K562 (cell line): ENCODE measurements around the gene KIF26B. TPM values are rescaled to one million over a fixed set of nuclear protein-coding genes. Genes with fewer than 3 reads are reported as not detected.

ENCODE experiments used
- ATAC-seq: fragments of 200-7000 bp; cut with Tn5 transposase; 3 replicates; pipeline ENCODE4 v1.9.1; 2020; ENCODE audit warnings: moderate library complexity
- BruUV-seq: library from RNA; stranded (reverse); fragments of 400-500 nt; replicated peaks from 2 replicates; lab custom pipeline; 2021; lab: Mats Ljungman, UMichigan
- CTCF ChIA-PET: fragments of 300-600 bp; formaldehyde crosslinking; extraction: SDS; loops from one replicate; lab custom pipeline; 2021; ENCODE audit warnings: low intra/inter-chr PET ratio; lab: Yijun Ruan, JAX
- POLR2A ChIA-PET: fragments of 300-600, 350-650 bp; sonication (Branson Sonifier 250); formaldehyde crosslinking; extraction: SDS; loops from one replicate; lab custom pipeline; 2021; ENCODE audit warnings: antibody characterized with exemption, inconsistent platforms; lab: Yijun Ruan, JAX
- DNase-seq, 4 experiments: peaks; one replicate each; pipeline versions ENCODE4 v3.0.0 to v3.0.0-alpha.2; 2011 to 2018; ENCODE audit warnings: low spot score in 3 of 4, mixed read lengths in 3 of 4; ENCODE audit errors: extremely low read depth in 1 of 4
- FAIRE-seq: peaks from 2 replicates; lab custom pipeline; 2011; peaks lifted over from hg19 to GRCh38; lab: Jason Lieb, UNC
- H2AFZ ChIP-seq: 2 replicates; pipeline ENCODE4 v1.6.0; 2011; ENCODE audit warnings: low read depth, low read length, control low read depth, inconsistent platforms
- H3K27ac ChIP-seq: fragments of 200-600 bp; 3 replicates; pipeline ENCODE4 v1.8.0; 2011; ENCODE audit warnings: low read depth, mild to moderate bottlenecking, control low read depth, inconsistent platforms, low read length, moderate library complexity, mixed read lengths; ENCODE audit errors: extremely low read depth
- H3K27me3 ChIP-seq, 2 experiments: fragments of 300-600 bp in 1 of 2; 2 replicates in 1 of 2; 3 replicates in 1 of 2; pipeline versions ENCODE4 v1.6.0 to v1.8.0; 2011; ENCODE audit warnings: inconsistent platforms in 2 of 2, low read length in 2 of 2, mild to moderate bottlenecking in 1 of 2, mixed read lengths in 1 of 2, moderate library complexity in 1 of 2; ENCODE audit not compliant: control insufficient read depth in 2 of 2, insufficient read depth in 2 of 2
- H3K36me3 ChIP-seq: fragments of 300-600 bp; 3 replicates; pipeline ENCODE4 v1.8.0; 2011; ENCODE audit warnings: mild to moderate bottlenecking, low read length, inconsistent platforms; ENCODE audit not compliant: control insufficient read depth, insufficient read depth
- H3K4me1 ChIP-seq, 2 experiments: fragments of 200-600 bp in 1 of 2; replicated peaks in 1 of 2; 2 replicates in 1 of 2; 3 replicates in 1 of 2; pipeline versions ENCODE4 v1.5.1 to v1.8.0; 2011; ENCODE audit warnings: inconsistent platforms in 2 of 2, low read length in 2 of 2, mild to moderate bottlenecking in 1 of 2, mixed read lengths in 1 of 2, moderate library complexity in 1 of 2; ENCODE audit not compliant: control insufficient read depth in 2 of 2, insufficient read depth in 2 of 2
- H3K4me2 ChIP-seq: 2 replicates; pipeline ENCODE4 v1.6.1; 2011; ENCODE audit warnings: low read length, control low read depth, inconsistent platforms, mixed read lengths; ENCODE audit not compliant: insufficient read depth
- H3K4me3 ChIP-seq: fragments of 200-600 bp; sonication (generic), shearing (Covaris generic); 2 replicates; pipeline ENCODE4 v1.5.1; 2016; ENCODE audit warnings: control low read depth, inconsistent platforms
- H3K79me2 ChIP-seq: fragments of 200-600 bp; 3 replicates; pipeline ENCODE4 v1.8.0; 2011; ENCODE audit warnings: low read length, inconsistent platforms; ENCODE audit not compliant: control insufficient read depth, insufficient read depth
- H3K9ac ChIP-seq, 2 experiments: 2 replicates each; pipeline versions ENCODE4 v1.6.0 to v1.6.1; 2011; ENCODE audit warnings: low read depth in 2 of 2, low read length in 2 of 2, control low read depth in 1 of 2, inconsistent platforms in 1 of 2, mild to moderate bottlenecking in 1 of 2, mixed read lengths in 1 of 2; ENCODE audit not compliant: insufficient read depth in 1 of 2
- H3K9me1 ChIP-seq: one replicate; pipeline ENCODE4 v1.6.0; 2011; ENCODE audit warnings: inconsistent platforms, mild to moderate bottlenecking, low read length, moderate library complexity; ENCODE audit not compliant: control insufficient read depth, insufficient read depth
- H3K9me3 ChIP-seq: replicated peaks from 2 replicates; pipeline ENCODE4 v1.5.1; 2011; ENCODE audit warnings: low read depth, low read length, inconsistent platforms; ENCODE audit not compliant: control insufficient read depth, insufficient read depth
- H4K20me1 ChIP-seq: replicated peaks from 2 replicates; pipeline ENCODE4 v1.6.1; 2011; ENCODE audit warnings: low read length, inconsistent platforms, mixed read lengths; ENCODE audit not compliant: control insufficient read depth, insufficient read depth
- CBX5 ChIP-seq: IDR thresholded peaks from 2 replicates; pipeline ENCODE4 v1.6.1; 2014; ENCODE audit warnings: low read depth, borderline replicate concordance
- DIDO1 ChIP-seq: fragments of 450-650 bp; IDR thresholded peaks from 2 replicates; pipeline ENCODE4 v1.6.1; 2016; ENCODE audit warnings: low read depth, missing biosample characterization, missing genetic modification characterization
- EP400 ChIP-seq: fragments of 450-650 bp; IDR thresholded peaks from 2 replicates; pipeline ENCODE4 v1.6.1; 2017; ENCODE audit warnings: antibody characterized with exemption, mild to moderate bottlenecking, moderate library complexity
- MAZ ChIP-seq, 2 experiments: fragments of 450-650 bp in 1 of 2; sonication (generic) in 1 of 2; formaldehyde crosslinking; IDR thresholded peaks in 1 of 2; conservative IDR thresholded peaks in 1 of 2; 2 replicates each; pipeline versions ENCODE4 v1.4.0 to v1.5.0; 2020; ENCODE audit warnings: mild to moderate bottlenecking in 1 of 2, missing genetic modification reagents in 1 of 2
- POLR2AphosphoS5 ChIP-seq: IDR thresholded peaks from 2 replicates; pipeline ENCODE4 v1.6.1; 2011; ENCODE audit warnings: mild to moderate bottlenecking, low read depth, low read length, moderate library complexity; ENCODE audit not compliant: control insufficient read depth, insufficient read depth
- PTRF ChIP-seq: fragments of 450-650 bp; IDR thresholded peaks from 2 replicates; pipeline ENCODE4 v1.6.1; 2016; ENCODE audit warnings: mild to moderate bottlenecking, missing genetic modification characterization, missing compliant biosample characterization
- SAP30 ChIP-seq: fragments of 200-600 bp; sonication (generic); IDR thresholded peaks from 2 replicates; pipeline ENCODE4 v1.6.1; 2012; ENCODE audit warnings: borderline replicate concordance, low read depth, mild to moderate bottlenecking, moderate library complexity, low read length, control low read depth, inconsistent platforms; ENCODE audit not compliant: insufficient read depth, poor library complexity, severe bottlenecking
- TCF3 ChIP-seq: sonication (generic); formaldehyde crosslinking; IDR thresholded peaks from 2 replicates; pipeline ENCODE4 v1.4.0; 2020; ENCODE audit warnings: mild to moderate bottlenecking, missing genetic modification reagents
- TFAM ChIP-seq: fragments of 250-450 bp; sonication (Bioruptor Pico); conservative IDR thresholded peaks from 2 replicates; pipeline ENCODE4 v1.5.0; 2021; ENCODE audit warnings: mild to moderate bottlenecking, moderate library complexity
- THAP7 ChIP-seq: fragments of 250-450 bp; sonication (Bioruptor Pico); IDR thresholded peaks from 2 replicates; pipeline ENCODE4 v1.5.0; 2021
- ZBTB2 ChIP-seq: fragments of 450-650 bp; IDR thresholded peaks from 2 replicates; pipeline ENCODE4 v1.6.1; 2016; ENCODE audit warnings: antibody characterized with exemption
- ZC3H11A ChIP-seq: IDR thresholded peaks from 2 replicates; pipeline ENCODE4 v1.6.1; 2012; ENCODE audit warnings: low read depth, low read length, improper control_type of control experiment
- WGBS: fragments of 100-300 bp; shearing (Covaris generic); methylation state at CpG from one replicate; pipeline ENCODE4 v1.1.6; 2016; ENCODE audit warnings: low coverage, mixed read lengths; ENCODE audit not compliant: insufficient coverage; ENCODE audit errors: missing lambda C conversion rate; 5-methylcytosine and 5-hydroxymethylcytosine counted together
- in situ Hi-C: fragments of 300-500 bp; cut with MboI; formaldehyde crosslinking; loops from 4 replicates; pipeline ENCODE4 v1.15.0; 2018; ENCODE audit warnings: inconsistent platforms, mixed read lengths
- intact Hi-C: fragments of 100-400 bp; cut with micrococcal nuclease; formaldehyde crosslinking; loops from 2 replicates; pipeline ENCODE4 v1.14.2; 2022
- polyA plus RNA-seq, 8 experiments: library from polyadenylated mRNA; depleted of rRNA in 4 of 8; stranded (reverse) in 5 of 8; unstranded in 3 of 8; fragments of >200 nt; fragmentation: Nextera tagmentation in 2 of 8; fragmentation: Illumina TruSeq in 1 of 8; extraction: Ambion mirVana in 2 of 8; extraction: Trizol in 1 of 8; gene quantifications; 2 replicates each; pipeline versions ENCODE4 v1.2.1 to v1.2.3, GENCODE V29; 2011 to 2014; ENCODE audit warnings: inconsistent platforms in 1 of 8, missing spikeins in 1 of 8
- total RNA-seq, 7 experiments: library from RNA; depleted of rRNA in 6 of 7; stranded (reverse); fragments of >200 nt in 6 of 7; fragmentation: Illumina TruSeq in 2 of 7; extraction: Trizol in 2 of 7; gene quantifications; 2 replicates each; pipeline versions ENCODE4 v1.2.1 to v1.2.3, GENCODE V29; 2011 to 2021; ENCODE audit warnings: low replicate concordance in 1 of 7
- TF ChIP-seq, protein P1 (sequence below): sonication (generic); formaldehyde crosslinking; IDR thresholded peaks from 2 replicates; pipeline ENCODE4 v1.8.1; 2023; ENCODE audit warnings: mild to moderate bottlenecking, missing genetic modification reagents
- TF ChIP-seq, protein P2 (sequence below): fragments of 250-450 bp; sonication (Bioruptor Pico); IDR thresholded peaks from 2 replicates; pipeline ENCODE4 v1.9.0; 2021; ENCODE audit warnings: mild to moderate bottlenecking, inconsistent platforms

Gene KIF26B
- total and polyA plus RNA-seq, 9 of the 15 experiments (the other 6 are each of a cell fraction or from before 2014, with no cell fraction given), result 0.02 to 0.08 (median 0.03) TPM; not detected in 6

DNA sequence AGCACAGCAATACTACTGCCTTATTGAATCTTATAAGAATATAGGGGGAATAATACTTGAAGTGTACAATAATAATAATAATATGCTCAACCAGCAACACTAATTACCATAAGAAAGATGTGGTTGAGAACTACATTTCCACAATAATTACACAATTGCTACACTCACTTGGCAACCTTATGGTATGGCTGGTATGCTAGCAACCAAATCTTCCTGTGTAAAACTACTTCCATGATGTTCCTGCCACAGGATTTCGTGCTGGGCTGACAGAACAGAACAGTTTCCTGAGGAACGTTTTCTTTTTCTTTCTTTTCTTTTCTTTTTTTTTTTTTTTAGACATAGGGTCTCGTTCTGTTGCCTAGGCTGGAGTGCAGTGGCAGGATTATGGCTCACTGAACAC, 50.6 kb downstream of the KIF26B start:
- intact Hi-C loops, result no loop called here
- H3K9me1 ChIP-seq, result no peaks in the 10 kb centered on the region
- no peaks in the 10 kb centered on the region for H3K79me2 ChIP-seq
- no peak overlapping the region for H3K4me2 ChIP-seq
- CTCF ChIA-PET, result no interaction called here
- POLR2A ChIA-PET, result no interaction called here
- H3K9me3 ChIP-seq, result peaks cover 9% of the 10 kb centered on the region
- BruUV-seq, result no TSS peak
- DNase-seq (no peak), FAIRE-seq (no peak), ATAC-seq (no peak)
- no peaks in the 10 kb centered on the region for H3K4me1 ChIP-seq
- no peak overlapping the region for H2AFZ ChIP-seq
- H3K9ac ChIP-seq, result no peak overlapping the region
- H3K36me3 ChIP-seq, result no peaks in the 10 kb centered on the region
- H4K20me1 ChIP-seq, result no peaks in the 10 kb centered on the region
- whole genome bisulfite sequencing, result 0% methylated on average over 2 of the region's 3 CpGs
- in situ Hi-C loops, result no loop called here
- H3K4me3 ChIP-seq, result no peak overlapping the region
- no peak overlapping the region for H3K27ac ChIP-seq
- peaks cover 19 to 27% of the 10 kb centered on the region in 2 experiments; a peak in 4 of 5 replicates for H3K27me3 ChIP-seq
- TF ChIP-seq PTRF (tag) (no peak), ZBTB2 (no peak), CBX5 (no peak), SAP30 (no peak), TCF3 (CRISPR knock-in tag) (no peak), ZC3H11A (no peak), TFAM (no peak), EP400 (no peak), DIDO1 (tag) (no peak), MAZ (CRISPR knock-in tag; conservative IDR thresholded peaks at IDR 0.05 in 1 of 2, IDR thresholded peaks at IDR 0.05 in 1 of 2) (no peak), POLR2AphosphoS5 (no peak), THAP7 (CRISPR knock-in tag) (no peak)
- TF ChIP-seq, protein P1, sequence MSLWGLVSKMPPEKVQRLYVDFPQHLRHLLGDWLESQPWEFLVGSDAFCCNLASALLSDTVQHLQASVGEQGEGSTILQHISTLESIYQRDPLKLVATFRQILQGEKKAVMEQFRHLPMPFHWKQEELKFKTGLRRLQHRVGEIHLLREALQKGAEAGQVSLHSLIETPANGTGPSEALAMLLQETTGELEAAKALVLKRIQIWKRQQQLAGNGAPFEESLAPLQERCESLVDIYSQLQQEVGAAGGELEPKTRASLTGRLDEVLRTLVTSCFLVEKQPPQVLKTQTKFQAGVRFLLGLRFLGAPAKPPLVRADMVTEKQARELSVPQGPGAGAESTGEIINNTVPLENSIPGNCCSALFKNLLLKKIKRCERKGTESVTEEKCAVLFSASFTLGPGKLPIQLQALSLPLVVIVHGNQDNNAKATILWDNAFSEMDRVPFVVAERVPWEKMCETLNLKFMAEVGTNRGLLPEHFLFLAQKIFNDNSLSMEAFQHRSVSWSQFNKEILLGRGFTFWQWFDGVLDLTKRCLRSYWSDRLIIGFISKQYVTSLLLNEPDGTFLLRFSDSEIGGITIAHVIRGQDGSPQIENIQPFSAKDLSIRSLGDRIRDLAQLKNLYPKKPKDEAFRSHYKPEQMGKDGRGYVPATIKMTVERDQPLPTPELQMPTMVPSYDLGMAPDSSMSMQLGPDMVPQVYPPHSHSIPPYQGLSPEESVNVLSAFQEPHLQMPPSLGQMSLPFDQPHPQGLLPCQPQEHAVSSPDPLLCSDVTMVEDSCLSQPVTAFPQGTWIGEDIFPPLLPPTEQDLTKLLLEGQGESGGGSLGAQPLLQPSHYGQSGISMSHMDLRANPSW (CRISPR knock-in tag), result no peak
- TF ChIP-seq, protein P2, sequence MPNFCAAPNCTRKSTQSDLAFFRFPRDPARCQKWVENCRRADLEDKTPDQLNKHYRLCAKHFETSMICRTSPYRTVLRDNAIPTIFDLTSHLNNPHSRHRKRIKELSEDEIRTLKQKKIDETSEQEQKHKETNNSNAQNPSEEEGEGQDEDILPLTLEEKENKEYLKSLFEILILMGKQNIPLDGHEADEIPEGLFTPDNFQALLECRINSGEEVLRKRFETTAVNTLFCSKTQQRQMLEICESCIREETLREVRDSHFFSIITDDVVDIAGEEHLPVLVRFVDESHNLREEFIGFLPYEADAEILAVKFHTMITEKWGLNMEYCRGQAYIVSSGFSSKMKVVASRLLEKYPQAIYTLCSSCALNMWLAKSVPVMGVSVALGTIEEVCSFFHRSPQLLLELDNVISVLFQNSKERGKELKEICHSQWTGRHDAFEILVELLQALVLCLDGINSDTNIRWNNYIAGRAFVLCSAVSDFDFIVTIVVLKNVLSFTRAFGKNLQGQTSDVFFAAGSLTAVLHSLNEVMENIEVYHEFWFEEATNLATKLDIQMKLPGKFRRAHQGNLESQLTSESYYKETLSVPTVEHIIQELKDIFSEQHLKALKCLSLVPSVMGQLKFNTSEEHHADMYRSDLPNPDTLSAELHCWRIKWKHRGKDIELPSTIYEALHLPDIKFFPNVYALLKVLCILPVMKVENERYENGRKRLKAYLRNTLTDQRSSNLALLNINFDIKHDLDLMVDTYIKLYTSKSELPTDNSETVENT, result no peak
